HG03066 (cell line): ENCODE data around the gene SKA2.
"Not testable (repeated sequence)": the region's sequence is repeated elsewhere in the genome, so short reads cannot be mapped to it uniquely, and the experiment has no call there.

Experiments
- ATAC-seq: cut with Tn5 transposase; IDR thresholded peaks from one replicate; pipeline ENCODE4 v1.9.1; 2021; ENCODE audit warnings: low read depth; ENCODE audit not compliant: unreplicated experiment

The SKA2 gene, protein sequence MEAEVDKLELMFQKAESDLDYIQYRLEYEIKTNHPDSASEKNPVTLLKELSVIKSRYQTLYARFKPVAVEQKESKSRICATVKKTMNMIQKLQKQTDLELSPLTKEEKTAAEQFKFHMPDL

DNA sequence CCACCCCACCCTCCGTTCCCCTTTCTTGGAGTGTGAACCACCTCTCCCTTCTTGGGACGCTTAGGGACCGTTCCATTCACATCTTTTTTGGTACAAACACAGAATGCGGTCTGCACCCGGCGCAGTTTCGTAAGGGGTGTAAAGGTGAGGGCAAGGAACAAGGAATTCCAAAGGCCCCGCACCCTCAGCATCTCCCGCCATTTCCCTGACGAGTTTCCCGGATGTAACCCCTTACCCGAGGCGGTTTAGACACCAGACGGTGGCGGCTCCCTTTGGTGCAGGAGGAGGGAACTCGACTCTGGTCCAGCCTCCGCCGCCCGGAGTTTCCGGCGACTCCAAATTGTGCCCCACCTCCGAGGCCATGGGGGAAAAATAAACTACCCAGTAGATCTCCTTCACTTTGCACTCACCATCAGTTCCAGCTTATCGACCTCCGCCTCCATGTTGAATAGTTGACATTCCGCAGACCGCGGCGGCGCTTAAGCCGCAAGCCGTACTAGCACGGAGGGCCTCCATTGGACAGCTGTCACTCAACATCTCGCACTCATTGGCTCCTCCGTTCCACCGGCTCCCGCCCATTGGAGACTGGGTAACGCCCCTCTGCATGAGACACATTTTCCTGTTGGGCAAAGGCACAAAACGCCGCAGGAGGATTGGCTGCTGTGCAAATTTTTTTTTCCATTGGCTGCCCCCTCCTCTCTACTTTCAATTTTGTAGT lies at the start of gene SKA2:
TSS of gene SKA2 (minus strand) at position 466 of the 718 bp plus-strand sequence. CDS start at position 443, 23 bp downstream.
- ATAC-seq = peak; percentile 79

DNA sequence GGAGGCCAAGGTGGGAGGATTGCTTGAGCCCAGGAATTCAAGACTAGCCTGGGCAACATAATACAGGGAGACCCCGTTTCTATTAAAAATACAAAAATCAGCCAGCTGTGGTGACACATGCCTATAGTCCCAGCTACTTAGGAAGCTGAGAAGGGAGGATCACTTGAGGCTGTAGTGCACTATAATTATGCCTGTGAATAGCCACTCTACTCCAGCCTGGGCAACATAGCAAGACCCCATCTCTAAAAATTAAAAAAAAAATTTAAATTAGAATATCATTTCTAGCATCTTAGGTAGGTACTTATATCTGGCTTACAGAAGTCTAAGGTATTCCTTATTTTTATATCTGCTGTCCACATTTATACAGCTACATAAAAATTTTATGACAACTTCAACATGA lies 47.3 kb upstream of the SKA2 start:
- no peak for ATAC-seq

DNA sequence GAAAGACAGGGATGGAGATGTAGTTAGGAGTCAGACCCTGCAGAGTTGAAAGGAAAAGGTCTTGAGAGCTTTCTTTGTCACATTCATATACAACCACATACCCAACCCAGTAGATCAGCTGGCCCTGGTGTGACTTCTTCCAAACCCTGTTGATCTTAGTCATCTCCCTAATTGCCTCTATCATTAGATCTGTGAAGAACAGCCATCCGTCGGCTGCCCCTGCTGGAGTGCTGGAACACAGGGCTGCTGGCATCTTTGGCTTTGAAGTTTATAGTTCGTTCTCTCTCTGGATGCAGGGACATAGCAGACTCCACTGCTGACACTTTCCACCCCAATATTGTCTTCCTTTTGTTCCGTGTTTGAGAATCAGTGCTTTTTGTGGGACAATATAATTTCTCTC lies 44.4 kb upstream of the SKA2 start:
- no peak for ATAC-seq

DNA sequence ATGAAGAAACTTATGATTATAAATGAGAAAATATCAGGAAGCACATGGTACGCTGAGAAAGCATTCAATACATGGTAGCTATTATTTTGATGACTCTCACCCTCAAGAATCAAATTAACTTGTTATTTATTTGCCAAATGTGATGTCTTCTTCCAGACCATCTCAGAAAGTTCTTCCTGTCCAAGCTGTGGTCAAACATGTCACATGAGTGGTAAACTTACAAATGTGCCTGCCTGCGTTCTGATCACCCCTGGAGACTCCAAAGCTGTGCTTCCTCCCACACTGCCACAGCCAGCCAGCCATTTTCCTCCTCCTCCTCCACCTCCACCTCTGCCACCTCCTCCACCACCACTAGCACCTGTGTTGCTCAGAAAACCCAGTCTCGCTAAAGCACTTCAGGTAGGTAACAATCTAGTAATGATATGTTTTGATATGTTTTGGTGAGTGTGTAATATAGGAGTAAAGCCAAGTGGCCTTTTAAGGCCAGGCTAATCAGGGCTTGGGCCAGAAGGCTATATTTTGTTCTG lies 38.4 kb upstream of the SKA2 start:
- no peak for ATAC-seq

DNA sequence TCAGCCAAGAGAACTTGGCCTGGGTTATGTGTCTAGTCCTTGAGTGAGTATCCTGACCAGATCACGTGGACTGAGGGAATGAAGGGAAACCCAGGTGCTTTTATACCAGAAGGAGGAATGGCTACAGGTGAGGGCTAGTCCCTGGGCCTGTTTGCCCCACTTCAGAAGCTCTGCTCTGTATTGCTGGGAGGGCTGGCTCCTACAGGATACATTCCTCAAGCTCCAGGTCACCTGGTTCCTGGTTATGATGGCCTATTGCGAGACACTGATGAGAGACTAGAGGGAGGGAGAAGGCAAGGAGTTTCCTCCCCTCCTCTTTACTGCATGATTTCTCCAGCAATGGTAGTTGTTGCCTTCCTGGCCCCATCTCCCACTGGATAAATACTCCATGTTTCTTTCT lies 35.8 kb upstream of the SKA2 start:
- ATAC-seq = no peak

DNA sequence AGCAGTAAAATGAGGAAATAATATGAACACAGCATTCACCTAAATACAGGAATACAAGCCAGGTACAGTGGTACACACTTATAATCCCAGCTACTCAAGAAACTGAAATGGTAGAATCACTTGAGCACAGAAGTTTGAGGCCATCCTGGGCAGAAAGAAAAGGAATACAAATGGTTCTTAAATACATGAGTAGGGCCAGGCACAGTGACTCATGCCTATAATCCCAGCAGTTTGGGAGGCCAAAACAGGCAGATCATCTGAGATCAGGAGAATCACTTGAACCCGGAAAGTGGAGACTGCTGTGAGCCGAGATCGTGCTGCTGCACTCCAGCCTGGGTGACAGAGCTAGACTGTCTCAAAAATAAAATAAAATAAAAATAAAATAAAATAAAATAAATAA lies 31.9 kb upstream of the SKA2 start:
- no peak for ATAC-seq

DNA sequence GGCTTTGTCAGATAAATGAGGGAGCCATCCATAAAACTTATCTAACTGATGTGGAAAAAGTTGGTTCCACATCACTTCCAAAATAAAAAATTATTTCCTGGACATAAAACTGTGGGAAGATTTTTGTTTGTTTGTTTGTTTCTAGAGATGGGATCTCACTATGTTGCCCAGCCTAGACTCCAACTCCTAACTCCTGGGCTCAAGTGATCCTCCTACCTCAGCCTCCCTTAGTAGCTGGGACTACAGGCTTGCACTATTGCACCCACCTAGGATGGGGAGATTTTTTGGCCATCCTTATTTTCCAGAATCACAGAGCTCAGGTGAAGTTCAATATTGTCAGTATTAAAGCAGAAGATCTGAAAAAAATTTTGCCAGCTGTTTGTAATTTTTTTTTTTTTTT lies 31.0 kb upstream of the SKA2 start:
- no peak for ATAC-seq

DNA sequence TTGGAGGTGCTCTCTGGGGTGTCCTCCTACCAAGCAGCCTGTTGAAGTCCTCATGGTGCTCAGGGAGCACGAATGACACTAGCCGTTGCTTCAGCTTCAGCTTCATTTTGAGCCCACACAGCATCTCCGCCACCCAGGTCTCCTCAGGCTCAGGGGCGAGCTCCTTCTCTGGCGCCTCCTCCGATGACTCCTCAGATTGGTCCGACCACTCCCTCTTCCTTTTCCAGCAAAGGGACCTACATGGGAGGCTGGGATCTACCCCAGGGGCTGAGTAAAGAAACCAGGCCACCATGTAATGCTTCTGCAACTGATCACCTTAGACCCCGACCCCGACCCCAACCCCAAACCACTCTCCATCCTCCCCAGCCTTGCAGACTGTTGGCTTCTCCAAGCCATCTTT lies 26.5 kb upstream of the SKA2 start:
- ATAC-seq = no peak

DNA sequence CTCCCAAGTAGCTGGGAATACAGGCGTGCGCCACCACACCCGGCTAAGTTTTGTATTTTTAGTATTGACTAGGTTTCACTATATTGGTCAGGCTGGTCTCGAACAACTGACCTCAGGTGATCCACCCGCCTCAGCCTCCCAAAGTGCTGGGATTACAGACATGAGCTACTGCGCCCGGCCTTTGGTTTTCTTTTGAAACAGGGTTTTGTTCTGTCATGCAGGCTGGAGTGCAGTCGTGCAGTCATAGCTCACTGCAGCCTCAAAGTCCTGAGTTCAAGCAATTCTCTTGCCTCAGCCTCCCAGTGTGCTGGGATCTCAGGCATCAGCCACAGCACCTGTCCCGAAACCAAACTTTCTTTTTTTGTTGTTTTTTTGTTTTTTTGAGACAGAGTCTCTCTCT lies 25.6 kb upstream of the SKA2 start:
- no peak for ATAC-seq

DNA sequence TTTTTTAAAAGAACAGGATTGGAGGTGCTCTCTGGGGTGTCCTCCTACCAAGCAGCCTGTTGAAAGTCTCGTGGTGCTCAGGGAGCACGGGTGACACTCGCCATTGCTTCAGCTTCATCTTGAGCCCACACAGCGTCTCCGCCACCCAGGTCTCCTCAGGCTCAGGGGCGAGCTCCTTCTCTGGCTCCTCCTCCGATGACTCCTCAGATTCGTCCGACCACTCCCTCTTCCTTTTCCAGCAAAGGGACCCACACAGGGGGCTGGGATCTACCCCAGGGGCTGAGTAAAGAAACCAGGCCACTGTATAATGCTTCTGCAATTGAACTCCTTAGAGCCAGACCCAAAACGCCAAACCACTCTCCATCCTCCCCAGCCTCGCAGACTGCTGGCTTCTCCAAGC lies 24.6 kb upstream of the SKA2 start:
- not testable (repeated sequence) for ATAC-seq

DNA sequence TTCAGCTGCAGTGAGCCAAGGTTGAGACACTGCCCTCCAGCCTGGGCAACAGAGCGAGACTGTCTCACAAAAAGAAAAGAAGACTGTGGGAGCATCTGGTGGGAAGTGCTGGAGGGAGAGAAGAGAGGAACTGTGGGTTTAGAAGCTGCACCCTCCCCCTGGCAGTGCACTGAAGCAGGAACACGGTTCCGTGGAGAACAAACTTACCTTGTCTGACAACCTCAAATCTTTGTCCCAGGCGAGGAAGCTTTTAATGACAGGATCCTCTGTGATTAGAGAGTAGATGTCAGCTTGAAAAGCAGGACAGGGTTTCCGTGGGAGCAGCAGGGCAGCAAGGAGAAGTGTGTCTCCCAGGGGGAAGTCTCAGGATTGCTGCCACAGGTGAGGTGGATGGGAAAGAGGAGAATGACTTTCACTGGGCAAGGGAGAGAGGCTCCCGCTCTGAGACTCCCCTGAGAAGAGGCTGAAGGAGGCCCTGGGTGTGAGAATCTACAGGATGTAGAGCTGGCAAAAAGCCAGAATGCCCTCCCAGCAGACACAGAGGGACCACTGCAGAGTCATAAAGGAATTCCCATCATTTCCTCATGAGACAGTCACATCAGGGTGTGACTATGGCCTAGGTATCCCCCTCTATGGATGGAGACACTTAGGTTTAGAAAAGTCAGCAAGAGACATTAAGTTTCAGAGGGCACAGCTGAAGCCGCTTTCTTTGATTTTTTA lies 23.4 kb upstream of the SKA2 start:
- no peak for ATAC-seq

DNA sequence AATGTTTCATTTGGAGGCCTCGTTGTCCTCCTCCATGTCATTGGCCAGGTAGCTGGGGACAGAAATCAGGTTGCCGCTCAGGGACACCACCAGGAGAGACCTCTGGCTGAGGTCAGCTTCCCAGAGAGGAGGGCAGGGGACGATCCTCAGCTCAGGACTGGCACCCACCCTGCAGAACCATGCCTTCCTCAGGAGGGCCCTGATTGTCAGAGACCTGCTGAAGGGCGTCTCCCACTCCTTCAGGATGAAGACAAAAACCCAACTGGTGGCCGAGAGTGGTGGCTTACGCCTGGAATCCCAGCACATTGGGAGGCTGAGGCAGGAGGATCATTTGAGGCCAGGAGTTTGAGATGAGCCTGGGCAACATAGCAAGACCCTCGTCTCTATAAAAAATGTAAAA lies 20.1 kb upstream of the SKA2 start:
- ATAC-seq = no peak

DNA sequence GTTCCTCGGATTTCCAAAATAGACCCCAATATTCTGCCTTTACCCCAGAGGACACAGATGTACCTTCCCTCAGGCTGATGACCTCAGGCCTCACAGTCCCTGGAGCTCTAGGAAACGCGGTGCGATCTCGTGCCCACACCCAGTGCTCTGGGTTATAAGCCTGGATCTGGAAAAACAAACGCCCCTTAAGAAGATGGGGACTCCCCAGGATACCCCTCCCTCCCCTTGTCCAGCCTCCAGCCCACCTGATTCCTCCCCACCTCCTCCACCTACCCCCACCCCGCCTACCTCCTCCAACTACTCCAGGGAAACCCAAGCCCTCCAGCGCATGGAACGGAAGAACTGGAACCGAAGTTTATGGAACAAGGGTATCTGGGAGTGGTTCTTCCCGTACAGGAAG lies 19.7 kb upstream of the SKA2 start:
- ATAC-seq = no peak

DNA sequence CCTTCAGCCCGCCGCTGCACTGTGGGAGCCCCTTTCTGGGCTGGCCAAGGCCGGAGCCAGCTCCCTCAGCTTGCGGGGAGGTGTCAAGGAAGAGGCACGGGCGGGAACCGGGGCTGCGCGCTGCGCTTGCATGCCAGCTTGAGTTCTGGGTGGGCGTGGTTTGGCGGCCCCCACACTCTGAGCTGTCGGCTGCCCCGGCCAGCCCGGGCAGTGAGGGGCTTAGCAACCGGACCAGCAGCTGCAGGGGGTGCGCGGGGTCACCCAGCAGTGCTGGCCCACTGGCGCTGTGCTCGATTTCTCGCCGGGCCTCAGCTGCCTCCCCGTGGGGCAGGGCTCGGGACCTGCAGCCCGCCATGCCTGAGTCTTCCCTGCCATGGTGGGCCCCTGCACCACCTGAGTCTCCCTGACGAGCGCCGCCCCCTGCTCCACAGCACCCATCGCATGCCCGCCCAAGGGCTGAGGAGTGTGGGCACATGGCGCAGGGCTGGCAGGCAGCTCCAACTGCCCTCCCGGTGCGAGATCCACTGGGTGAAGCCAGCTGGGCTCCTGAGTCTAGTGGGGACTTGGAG lies 17.5 kb upstream of the SKA2 start:
- no peak for ATAC-seq

DNA sequence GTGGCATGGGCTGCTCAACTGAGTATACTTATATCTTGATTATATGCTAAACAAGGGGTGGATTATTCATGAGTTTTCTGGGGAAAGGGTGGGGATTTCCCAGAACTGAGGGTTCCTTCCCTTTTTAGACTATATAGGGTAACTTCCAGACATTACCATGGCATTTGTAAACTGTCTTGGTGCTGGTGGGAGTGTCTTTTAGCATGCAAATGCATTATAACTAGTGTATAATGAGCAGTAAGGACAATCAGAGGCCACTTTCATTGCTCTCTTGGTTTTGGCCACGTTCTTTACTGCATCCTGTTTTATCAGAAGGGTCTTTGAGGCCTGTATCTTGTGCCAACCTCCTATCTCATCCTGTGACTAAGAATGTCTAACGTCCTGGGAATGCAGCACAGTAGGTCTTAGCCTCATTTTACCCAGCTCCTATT lies 12.6 kb upstream of the SKA2 start:
- ATAC-seq = no peak

DNA sequence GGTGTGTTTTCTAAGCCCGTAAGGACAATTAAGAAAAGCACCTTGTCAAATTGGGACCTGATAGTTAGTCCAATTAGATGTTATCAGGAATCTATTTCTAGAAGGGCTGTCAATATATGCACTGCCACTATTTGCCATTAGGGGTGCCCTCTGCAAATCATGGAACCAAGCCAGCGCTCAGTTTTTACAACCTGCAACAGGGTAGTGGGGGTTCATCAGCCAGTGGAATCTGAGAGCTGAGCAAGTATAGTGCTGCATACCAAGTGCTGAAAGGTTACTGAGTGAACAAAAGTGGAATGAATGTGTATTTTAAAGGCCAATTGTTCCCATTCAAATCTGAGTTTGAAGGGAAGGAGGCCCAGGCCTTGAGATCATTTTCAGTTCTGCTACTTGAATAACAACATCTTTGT lies 11.0 kb upstream of the SKA2 start:
- no peak for ATAC-seq

DNA sequence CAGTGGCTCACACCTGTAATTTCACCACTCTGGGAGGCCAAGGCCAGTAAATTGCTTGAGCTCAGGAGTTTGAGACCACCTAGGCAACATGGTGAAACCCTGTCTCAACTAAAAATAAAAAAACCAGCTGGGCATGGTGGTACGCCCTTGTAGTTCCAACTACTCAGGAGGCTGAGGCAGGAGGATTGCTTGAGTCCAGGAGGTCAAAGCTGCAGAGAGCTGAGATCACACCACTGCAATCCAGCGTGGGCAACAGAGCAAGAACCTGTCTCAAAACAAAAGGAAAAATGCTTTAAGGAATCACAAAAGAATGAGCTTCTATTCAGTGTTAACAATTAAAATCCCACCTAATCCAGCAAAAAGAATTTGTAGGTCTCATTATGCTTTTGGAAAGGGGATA lies 6.5 kb upstream of the SKA2 start:
- no peak for ATAC-seq

DNA sequence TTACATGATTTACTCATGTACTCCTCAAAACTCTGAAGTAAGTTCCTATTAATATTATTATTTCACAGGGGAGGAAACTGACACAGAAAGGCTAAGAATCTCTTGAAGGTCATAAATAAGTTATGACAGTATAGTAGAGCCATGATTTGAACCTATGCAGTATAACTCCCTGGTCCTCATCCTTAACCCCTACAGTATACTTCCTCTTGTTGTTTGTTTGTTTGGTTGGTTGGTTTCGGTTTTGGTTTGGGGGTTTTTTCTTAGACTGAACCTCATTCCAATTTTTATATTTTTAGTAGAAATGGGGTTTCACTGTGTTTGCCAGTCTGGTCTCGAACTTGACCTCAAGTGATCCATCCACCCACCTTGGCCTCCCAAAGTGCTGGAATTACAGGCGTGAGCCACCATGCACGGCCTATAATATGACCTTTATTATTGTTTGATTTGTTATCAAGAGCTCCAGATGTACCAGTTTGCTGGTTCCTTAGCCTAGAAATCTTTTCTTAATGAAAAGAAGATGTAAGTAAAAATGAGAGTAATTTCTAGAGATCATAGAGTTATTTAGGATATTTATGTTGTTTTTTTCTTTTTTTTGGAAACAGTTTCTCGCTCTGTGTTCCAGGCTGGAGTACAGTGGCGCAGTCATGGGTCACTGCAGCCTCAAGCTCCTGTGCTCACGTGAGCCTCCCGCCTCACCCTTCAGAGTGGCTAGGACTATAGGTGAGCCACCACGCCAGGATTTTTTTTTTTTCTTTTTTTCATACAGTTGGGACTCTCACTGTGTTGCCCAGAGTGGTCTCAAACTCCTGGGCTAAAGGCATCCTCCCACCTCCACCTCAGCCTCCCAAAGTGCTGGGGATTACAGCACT lies 5.4 kb upstream of the SKA2 start:
- ATAC-seq = no peak

DNA sequence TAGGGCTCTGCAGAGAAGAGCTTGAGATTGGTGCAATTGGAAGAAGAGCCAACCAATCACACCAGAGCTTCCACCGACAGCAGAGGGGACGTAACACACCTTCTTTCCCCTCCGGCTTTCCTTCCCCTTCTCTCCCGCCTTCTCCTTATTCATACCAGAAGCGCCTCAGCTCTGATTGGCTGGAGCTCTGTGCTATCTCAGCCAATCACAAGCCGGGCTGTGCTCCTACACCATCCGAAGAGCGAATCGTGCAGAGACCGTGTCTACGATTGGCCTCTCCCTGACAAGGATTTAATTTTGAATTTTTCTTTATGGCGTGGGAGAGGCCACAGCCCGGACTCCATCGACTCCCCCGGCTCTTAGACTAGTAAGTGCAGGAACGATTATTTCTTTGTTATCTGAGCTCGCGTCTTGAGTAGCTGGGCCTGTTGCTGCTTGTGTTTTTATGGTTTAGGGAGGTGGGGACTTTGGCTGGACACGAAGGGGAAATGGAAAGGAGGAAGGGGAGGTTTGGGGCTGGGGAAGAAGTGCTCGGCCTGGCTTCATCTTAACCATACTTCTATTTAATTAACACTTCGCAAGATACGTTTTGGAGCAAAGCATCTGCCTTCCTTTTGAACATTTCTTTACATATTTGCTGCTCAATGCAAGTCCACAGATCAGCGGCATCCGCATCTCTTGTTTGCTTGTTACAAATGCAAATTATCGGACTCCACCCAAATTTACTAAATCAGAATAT lies 622 bp upstream of the SKA2 start, which contains the start of gene PRR11:
TSS of gene PRR11 (plus strand) at position 308 of the 739 bp plus-strand sequence. CDS start 14,007 bp downstream, outside the sequence.
- peak; percentile 86 for ATAC-seq

DNA sequence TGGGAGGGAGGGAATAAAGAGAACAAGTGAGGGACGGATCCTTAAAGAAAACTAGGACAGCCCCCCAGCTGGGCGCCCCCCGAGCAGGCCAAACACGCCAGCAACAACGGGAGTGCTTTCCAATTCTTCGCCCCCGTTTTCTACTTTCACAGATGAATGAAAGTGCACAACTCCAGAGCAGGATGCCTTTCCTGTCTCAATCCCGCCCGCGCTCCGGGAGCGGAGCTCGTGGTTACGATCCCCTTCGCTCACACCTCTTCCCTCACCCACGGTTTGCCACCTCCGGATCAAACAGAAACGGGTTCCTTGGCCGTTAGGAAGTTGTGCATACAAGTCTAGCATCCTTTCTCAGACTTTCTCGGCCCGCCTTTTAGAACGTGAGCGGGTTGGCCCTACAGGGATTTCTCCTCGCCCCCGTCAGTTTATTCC lies 680 bp downstream of the SKA2 start:
- no peak for ATAC-seq
